ENCODE measurements around the gene TEAD4.

The TEAD4 gene

GRCh38 chr12:2959192-2959504, at the start of gene TEAD4:
Gene TEAD4, plus strand, starts transcription at chr12:2959397.
- no peak for DNase-seq

GRCh38 chr12:2912216-2912575, 47.0 kb upstream of the TEAD4 start:
- DNase-seq: no peak

GRCh38 chr12:2919249-2919648, 39.9 kb upstream of the TEAD4 start:
- no peak for DNase-seq

GRCh38 chr12:2922329-2922728, 36.9 kb upstream of the TEAD4 start:
- no peak for DNase-seq

GRCh38 chr12:2923057-2923456, 36.1 kb upstream of the TEAD4 start:
- no peak for DNase-seq

GRCh38 chr12:2924019-2924418, 35.2 kb upstream of the TEAD4 start:
- DNase-seq: no peak

GRCh38 chr12:2925322-2925995, 33.7 kb upstream of the TEAD4 start:
- no peak for DNase-seq

GRCh38 chr12:2930865-2931264, 28.3 kb upstream of the TEAD4 start:
- DNase-seq: no peak

GRCh38 chr12:2933586-2933985, 25.6 kb upstream of the TEAD4 start:
- no peak for DNase-seq

- DNase-seq: no peak
Observed at GRCh38 chr12:2934371-2934770, 24.8 kb upstream of the TEAD4 start.

- DNase-seq: no peak
Observed at GRCh38 chr12:2936301-2936700, 22.9 kb upstream of the TEAD4 start.

GRCh38 chr12:2937500-2937899, 21.7 kb upstream of the TEAD4 start:
- no peak for DNase-seq

- no peak for DNase-seq
Observed at GRCh38 chr12:2939191-2939590, 20.0 kb upstream of the TEAD4 start.

- DNase-seq: no peak
Observed at GRCh38 chr12:2940564-2940963, 18.6 kb upstream of the TEAD4 start.

- DNase-seq: no peak
Observed at GRCh38 chr12:2941524-2941923, 17.7 kb upstream of the TEAD4 start.

GRCh38 chr12:2944401-2945047, 14.7 kb upstream of the TEAD4 start:
- DNase-seq: no peak

- no peak for DNase-seq
Observed at GRCh38 chr12:2949411-2949810, 9.8 kb upstream of the TEAD4 start.

GRCh38 chr12:2955888-2956287, 3.3 kb upstream of the TEAD4 start:
- no peak for DNase-seq

GRCh38 chr12:2957816-2958431, 1.3 kb upstream of the TEAD4 start:
- no peak for DNase-seq

GRCh38 chr12:2958432-2959191, 585 bp upstream of the TEAD4 start:
- no peak for DNase-seq

- DNase-seq: no peak
Observed at GRCh38 chr12:2959505-2960389, 550 bp downstream of the TEAD4 start.

GRCh38 chr12:2960390-2960956, 1.3 kb downstream of the TEAD4 start:
- DNase-seq: no peak

Measured in NCI-H1417 treated with DMSO at 0.1 percent for 48 hours (cell line).